RWPE1 (cell line): ENCODE data around the gene SPOP.

Experiments
- CTCF ChIA-PET: fragments of 350-600 bp; sonication (Branson Sonifier 250); formaldehyde crosslinking; extraction: SDS; loops from one replicate; lab custom pipeline; 2021; lab: Yijun Ruan, JAX
- POLR2A ChIA-PET: fragments of 400-600 bp; formaldehyde crosslinking; extraction: SDS; loops from one replicate; lab custom pipeline; 2020; ENCODE audit warnings: antibody characterized with exemption; ENCODE audit not compliant: low non-redundant PET; lab: Yijun Ruan, JAX
- DNase-seq: peaks from one replicate; pipeline ENCODE4 v3.0.0; 2012; ENCODE audit warnings: low spot score
- H3K27ac ChIP-seq: fragments of 450-650 bp; 2 replicates; pipeline ENCODE4 v1.5.1; 2017
- TF ChIP-seq, protein P1 (sequence below): fragments of 450-650 bp; conservative IDR thresholded peaks from 2 replicates; pipeline ENCODE4 v1.5.1; 2017; ENCODE audit warnings: low read depth, mild to moderate bottlenecking

The SPOP gene

GRCh38 chr17:49557312-49558024 lies 120.4 kb downstream of the SPOP start:
- no peak for DNase-seq
- CTCF ChIA-PET: interaction anchor here (0.5 to 4.8 kb wide), 23 partner anchors 8 to 459 kb away, joined by 3 to 90 read pairs (median 4); partner anchors contain the start of genes NGFR, NXPH3 and PHB1
- no peak overlapping the region for H3K27ac ChIP-seq
- POLR2A ChIA-PET: no interaction called here
- TF ChIP-seq, protein P1, sequence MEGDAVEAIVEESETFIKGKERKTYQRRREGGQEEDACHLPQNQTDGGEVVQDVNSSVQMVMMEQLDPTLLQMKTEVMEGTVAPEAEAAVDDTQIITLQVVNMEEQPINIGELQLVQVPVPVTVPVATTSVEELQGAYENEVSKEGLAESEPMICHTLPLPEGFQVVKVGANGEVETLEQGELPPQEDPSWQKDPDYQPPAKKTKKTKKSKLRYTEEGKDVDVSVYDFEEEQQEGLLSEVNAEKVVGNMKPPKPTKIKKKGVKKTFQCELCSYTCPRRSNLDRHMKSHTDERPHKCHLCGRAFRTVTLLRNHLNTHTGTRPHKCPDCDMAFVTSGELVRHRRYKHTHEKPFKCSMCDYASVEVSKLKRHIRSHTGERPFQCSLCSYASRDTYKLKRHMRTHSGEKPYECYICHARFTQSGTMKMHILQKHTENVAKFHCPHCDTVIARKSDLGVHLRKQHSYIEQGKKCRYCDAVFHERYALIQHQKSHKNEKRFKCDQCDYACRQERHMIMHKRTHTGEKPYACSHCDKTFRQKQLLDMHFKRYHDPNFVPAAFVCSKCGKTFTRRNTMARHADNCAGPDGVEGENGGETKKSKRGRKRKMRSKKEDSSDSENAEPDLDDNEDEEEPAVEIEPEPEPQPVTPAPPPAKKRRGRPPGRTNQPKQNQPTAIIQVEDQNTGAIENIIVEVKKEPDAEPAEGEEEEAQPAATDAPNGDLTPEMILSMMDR: peak; percentile 73

- CTCF ChIA-PET: interaction anchor here (0.5 to 4.8 kb wide), 62 partner anchors 9 to 433 kb away, joined by 3 to 90 read pairs (median 4); partner anchors contain the start of genes NGFR, NXPH3, PHB1 and SLC35B1
- H3K27ac ChIP-seq: peak overlapping the region; percentile 56; the same call in 1 of the 2 replicates
- POLR2A ChIA-PET: no interaction called here
- DNase-seq: peak; percentile 77
- TF ChIP-seq, protein P1: peak; percentile 99
Measured at GRCh38 chr17:49556223-49556943, 121.5 kb downstream of the SPOP start.

DNA sequence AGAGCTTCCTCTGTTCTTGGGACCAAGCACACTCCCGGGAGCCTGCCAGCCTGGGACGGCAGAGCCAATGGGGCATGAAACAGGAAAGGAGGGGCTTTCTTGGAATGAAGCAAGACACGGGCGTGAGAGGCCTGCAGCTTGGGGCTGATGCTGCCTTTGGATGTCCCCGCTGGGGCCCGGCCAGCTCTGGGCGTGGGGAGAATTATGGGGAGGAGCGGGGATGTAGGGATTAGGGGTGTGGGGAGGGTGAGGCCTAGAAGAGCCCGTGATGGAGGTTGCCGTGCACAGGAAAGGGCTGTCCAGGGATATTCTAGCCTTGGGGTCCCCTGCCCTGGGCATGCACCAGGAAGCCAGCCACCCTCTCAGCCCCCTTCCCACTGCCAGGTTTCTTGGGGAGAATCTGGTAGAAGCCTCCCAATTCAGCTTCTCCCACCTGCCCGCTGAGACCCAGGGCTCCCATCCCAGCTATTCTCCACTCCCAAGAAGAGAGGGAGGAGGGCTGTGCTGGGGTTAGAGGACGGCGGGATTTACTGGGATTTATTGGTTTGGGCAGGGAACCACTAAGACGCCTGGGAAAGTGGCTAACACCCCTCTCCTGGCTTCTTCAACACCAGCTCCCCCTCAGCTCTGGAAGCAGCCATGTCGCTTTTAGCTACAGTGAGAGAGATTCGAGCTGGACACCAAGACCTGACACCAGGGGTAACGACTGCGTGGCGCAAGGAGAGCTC lies 122.2 kb downstream of the SPOP start:
- TF ChIP-seq, protein P1: no peak
- ChIA-PET CTCF (interaction anchor here (0.6 to 4.8 kb wide), 29 partner anchors 10 to 434 kb away, joined by 3 to 90 read pairs (median 4); partner anchors contain the start of genes NGFR, PHB1 and SLC35B1), POLR2A (no interaction called here)
- DNase-seq: no peak
- H3K27ac ChIP-seq: peak overlapping the region; percentile 56

DNA sequence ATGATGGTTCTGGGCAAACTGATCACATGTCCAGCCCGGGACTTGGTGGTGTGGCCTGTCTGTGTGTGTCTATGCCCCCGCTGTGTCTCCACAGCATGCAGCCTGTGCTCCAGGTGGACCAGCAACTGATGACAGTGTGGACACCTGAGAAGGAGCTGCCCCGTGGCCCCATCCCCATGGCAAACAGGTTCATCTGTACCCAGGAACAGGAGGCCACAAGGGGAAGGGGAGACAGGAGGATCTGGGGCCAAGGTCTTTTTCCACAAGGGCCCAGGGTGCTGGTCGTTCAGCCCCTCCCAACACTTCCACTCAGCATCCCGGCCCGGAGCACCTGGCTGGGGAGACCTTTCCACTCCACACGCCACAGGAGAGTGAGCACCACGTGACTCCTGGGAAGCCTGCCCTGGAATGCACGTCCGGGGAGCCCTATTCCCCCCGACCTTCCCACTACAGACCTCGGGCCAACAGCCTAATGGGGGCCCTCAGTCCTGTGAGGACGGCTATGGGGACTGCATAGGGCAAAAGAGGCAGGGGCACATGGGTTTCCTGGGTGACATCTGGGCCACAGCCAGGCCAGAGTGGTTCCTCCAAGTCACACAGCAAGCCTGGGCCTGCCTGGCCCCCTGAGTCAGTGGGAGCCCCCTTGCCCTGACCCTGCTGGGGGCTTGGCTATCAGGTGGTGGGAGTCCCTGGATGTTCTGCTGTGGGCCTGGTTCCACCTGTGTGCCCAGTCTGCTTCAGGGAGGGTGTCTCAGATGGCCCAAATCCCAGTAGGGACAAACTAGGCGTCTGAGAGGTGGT lies 123.0 kb downstream of the SPOP start:
- DNase-seq: no peak
- CTCF ChIA-PET: interaction anchor here (0.6 to 4.8 kb wide), 12 partner anchors 9 to 391 kb away, joined by 3 to 90 read pairs (median 10); partner anchors contain the start of genes NGFR and PHB1
- POLR2A ChIA-PET: no interaction called here
- TF ChIP-seq, protein P1: no peak
- peak overlapping the region; percentile 56 for H3K27ac ChIP-seq

DNA sequence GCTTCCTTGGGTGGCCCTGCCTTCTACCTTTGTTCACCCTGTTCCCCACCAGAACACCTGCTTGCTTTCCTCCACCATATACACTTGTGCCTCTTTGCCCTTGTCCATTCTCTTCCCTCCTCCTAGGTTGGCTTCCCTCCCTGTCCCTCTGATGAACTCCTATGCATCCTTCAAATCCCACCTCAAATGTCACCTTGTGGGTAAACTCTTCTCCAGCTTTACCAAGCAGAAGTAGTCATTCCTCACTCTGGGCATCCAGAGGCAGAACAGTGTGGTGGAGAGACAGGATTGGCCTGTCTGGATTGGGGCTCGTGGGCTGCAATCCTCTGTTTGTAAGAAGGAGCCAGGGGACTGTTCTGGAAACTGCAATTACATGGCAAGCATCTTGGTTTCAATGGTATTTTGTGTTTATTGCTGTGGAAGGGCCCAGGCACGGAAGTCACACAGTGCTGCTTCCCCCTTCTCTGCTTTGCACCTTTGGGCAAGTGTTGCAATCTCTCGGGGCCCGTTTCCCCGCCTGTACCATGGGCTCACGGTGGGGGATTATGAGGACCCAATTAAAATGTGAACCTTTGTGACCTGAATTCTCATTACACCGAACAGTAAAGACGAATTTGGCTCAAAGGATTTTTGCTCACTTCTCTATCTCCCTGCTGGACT lies 124.1 kb downstream of the SPOP start:
- no peak for DNase-seq
- ChIA-PET POLR2A (no interaction called here), CTCF (interaction anchor here (0.7 to 1.0 kb wide), 2 partner anchors 17 to 118 kb away, joined by 3 read pairs; no protein-coding TSS in a partner anchor)
- TF ChIP-seq, protein P1: no peak
- H3K27ac ChIP-seq: no peak overlapping the region
